ENCODE data around the gene CD8B. TPM values are rescaled to one million over a fixed set of nuclear protein-coding genes. Genes with fewer than 3 reads are reported as not detected.

Gene CD8B
- total RNA-seq, 1 donor from 2014 or later: not detected

Other genes with a start within 250 kb of the CD8B start
- 11.7 and 12.1 TPM in 2 replicates for gene RNF103, start 238.0 kb downstream of the CD8B start, total RNA-seq
- 42.0 and 46.4 TPM in 2 replicates for gene RMND5A, start 141.6 kb downstream of the CD8B start, total RNA-seq
- 1.1 and 1.3 TPM in 2 replicates for gene CD8A, start 71.0 kb downstream of the CD8B start, total RNA-seq
- gene RGPD1, start 80.2 kb upstream of the CD8B start, total RNA-seq: 1.1 and 3.0 TPM in 2 replicates
- gene PLGLB1, start 160.0 kb upstream of the CD8B start, total RNA-seq: 0.85 and 3.4 TPM in 2 replicates

Measured in activated CD4-positive, alpha-beta T cell treated with anti-CD3 and anti-CD28 coated beads, Interleukin-2, amount 10 ng/mL, durations not matched to agents 24 days and 14 days (primary cell).